T-helper 2 cell (primary cell): ENCODE data around the gene GCNT2.
"Not testable (repeated sequence)": the region's sequence is repeated elsewhere in the genome, so short reads cannot be mapped to it uniquely, and the experiment has no call there.

Source experiments
- DNase-seq, 5 experiments: peaks; one replicate each; pipeline versions ENCODE4 v3.0.0 to v3.0.0-alpha.2; 2012 to 2022

The GCNT2 gene

GRCh38 chr6:10514049-10514780, 6.9 kb upstream of the GCNT2 start:
- no peak for DNase-seq

- DNase-seq = no peak
Observed at GRCh38 chr6:10516953-10517352, 4.2 kb upstream of the GCNT2 start.

- DNase-seq = no peak
Observed at GRCh38 chr6:10518557-10519407, 2.4 kb upstream of the GCNT2 start.

- DNase-seq = not testable (repeated sequence)
Observed at GRCh38 chr6:10519408-10519697, 1.8 kb upstream of the GCNT2 start.

- no peak for DNase-seq
Observed at GRCh38 chr6:10520468-10520867, 683 bp upstream of the GCNT2 start.

GRCh38 chr6:10522929-10523573, 1.9 kb downstream of the GCNT2 start:
- no peak for DNase-seq

- DNase-seq = no peak
Observed at GRCh38 chr6:10526156-10526555, 5.0 kb downstream of the GCNT2 start.

- peak in 1 of 5 experiments; percentile 74 for DNase-seq
Observed at GRCh38 chr6:10528158-10528981, 7.2 kb downstream of the GCNT2 start.

- no peak for DNase-seq
Observed at GRCh38 chr6:10529231-10529801, 8.2 kb downstream of the GCNT2 start.

GRCh38 chr6:10529828-10530374, 8.8 kb downstream of the GCNT2 start:
- not testable (repeated sequence) for DNase-seq

GRCh38 chr6:10531503-10531902, 10.4 kb downstream of the GCNT2 start:
- DNase-seq = no peak

- DNase-seq = no peak
Observed at GRCh38 chr6:10531942-10532341, 10.8 kb downstream of the GCNT2 start.

GRCh38 chr6:10532392-10532791, 11.2 kb downstream of the GCNT2 start:
- DNase-seq = no peak

GRCh38 chr6:10534419-10534762, 13.2 kb downstream of the GCNT2 start:
- DNase-seq = no peak

GRCh38 chr6:10535193-10535592, 14.0 kb downstream of the GCNT2 start:
- no peak for DNase-seq

GRCh38 chr6:10537726-10538125, 16.6 kb downstream of the GCNT2 start:
- DNase-seq = no peak

GRCh38 chr6:10540073-10540746, 19.1 kb downstream of the GCNT2 start:
- no peak for DNase-seq

GRCh38 chr6:10541591-10541990, 20.4 kb downstream of the GCNT2 start:
- no peak for DNase-seq

- DNase-seq = no peak
Observed at GRCh38 chr6:10542213-10542612, 21.1 kb downstream of the GCNT2 start.

GRCh38 chr6:10543488-10543887, 22.3 kb downstream of the GCNT2 start:
- DNase-seq = no peak

GRCh38 chr6:10545482-10545881, 24.3 kb downstream of the GCNT2 start:
- no peak for DNase-seq

GRCh38 chr6:10547809-10548208, 26.7 kb downstream of the GCNT2 start:
- DNase-seq = no peak
